HepG2 (cell line): ENCODE results near the gene SEC14L5. TPM values are rescaled to one million over a fixed set of nuclear protein-coding genes. Genes with fewer than 3 reads are reported as not detected.

ENCODE experiments used
- ATRX ChIP-seq: sonication (generic); formaldehyde crosslinking; IDR thresholded peaks from 2 replicates; pipeline ENCODE4 v1.4.0; 2020; ENCODE audit warnings: missing genetic modification reagents, borderline replicate concordance
- BRCA1 ChIP-seq: sonication (generic); formaldehyde crosslinking; IDR thresholded peaks from 2 replicates; pipeline ENCODE4 v1.4.0; 2020; ENCODE audit warnings: missing genetic modification reagents
- ETV5 ChIP-seq: IDR thresholded peaks from 2 replicates; pipeline ENCODE4 v1.6.1; 2018; ENCODE audit warnings: missing biosample characterization, missing genetic modification reagents, inconsistent platforms, borderline replicate concordance
- GATA4 ChIP-seq: sonication (generic); IDR thresholded peaks from 2 replicates; pipeline ENCODE4 v1.6.1; 2016; ENCODE audit warnings: antibody characterized with exemption, low read depth, borderline replicate concordance
- HMGA1 ChIP-seq: sonication (generic); formaldehyde crosslinking; conservative IDR thresholded peaks from 2 replicates; pipeline ENCODE4 v1.4.0; 2020; ENCODE audit warnings: missing genetic modification reagents
- NFIC ChIP-seq: IDR thresholded peaks from 2 replicates; pipeline ENCODE4 v1.6.1; 2012; ENCODE audit warnings: mild to moderate bottlenecking, low read length, inconsistent platforms
- RFX3 ChIP-seq: IDR thresholded peaks from 2 replicates; pipeline ENCODE4 v1.6.1; 2016; ENCODE audit warnings: missing biosample characterization, missing genetic modification reagents
- SIX4 ChIP-seq: sonication (generic); formaldehyde crosslinking; IDR thresholded peaks from 2 replicates; pipeline ENCODE4 v1.4.0; 2020; ENCODE audit warnings: missing genetic modification reagents
- SP4 ChIP-seq: sonication (generic); formaldehyde crosslinking; IDR thresholded peaks from 2 replicates; pipeline ENCODE4 v1.8.1; 2023; ENCODE audit warnings: mild to moderate bottlenecking, missing genetic modification reagents
- SYNCRIP ChIP-seq: fragments of 200-400 bp; formaldehyde crosslinking; IDR thresholded peaks from 2 replicates; pipeline ENCODE4 v1.6.1; 2018; ENCODE audit warnings: mild to moderate bottlenecking, low read depth, low read length; ENCODE audit not compliant: insufficient read depth
- TCF7L2 ChIP-seq: IDR thresholded peaks from 2 replicates; pipeline ENCODE4 v1.6.1; 2011; ENCODE audit warnings: mild to moderate bottlenecking, low read depth, low read length, moderate library complexity
- ZNF232 ChIP-seq: sonication (generic); formaldehyde crosslinking; IDR thresholded peaks from 2 replicates; pipeline ENCODE4 v1.4.0; 2020; ENCODE audit warnings: missing genetic modification reagents, borderline replicate concordance
- ZNF335 ChIP-seq: sonication (generic); formaldehyde crosslinking; IDR thresholded peaks from 2 replicates; pipeline ENCODE4 v1.4.0; 2020; ENCODE audit warnings: missing genetic modification reagents
- ZNF337 ChIP-seq: sonication (generic); formaldehyde crosslinking; IDR thresholded peaks from 2 replicates; pipeline ENCODE4 v1.5.1; 2020; ENCODE audit warnings: missing genetic modification reagents, low read depth, mild to moderate bottlenecking, borderline replicate concordance
- ZNF432 ChIP-seq: sonication (generic); formaldehyde crosslinking; IDR thresholded peaks from 2 replicates; pipeline ENCODE4 v1.5.0; 2020; ENCODE audit warnings: missing genetic modification reagents, mild to moderate bottlenecking, borderline replicate concordance
- ZNF644 ChIP-seq: IDR thresholded peaks from 2 replicates; pipeline ENCODE4 v1.6.1; 2016; ENCODE audit warnings: low read depth
- ZNF703 ChIP-seq: sonication (generic); formaldehyde crosslinking; IDR thresholded peaks from 2 replicates; pipeline ENCODE4 v1.5.1; 2020; ENCODE audit warnings: missing genetic modification reagents, mild to moderate bottlenecking, moderate library complexity, borderline replicate concordance
- ZNF792 ChIP-seq: IDR thresholded peaks from 2 replicates; pipeline ENCODE4 v1.6.1; 2016
- polyA plus RNA-seq, 8 experiments: library from polyadenylated mRNA; depleted of rRNA in 3 of 8; stranded (reverse) in 7 of 8; unstranded in 1 of 8; fragments of >200 nt; fragmentation: Illumina TruSeq in 4 of 8; extraction: Trizol in 4 of 8; gene quantifications; 2 replicates each; pipeline versions ENCODE4 v1.2.1 to v1.2.3, GENCODE V29; 2011 to 2016; ENCODE audit warnings: low read depth in 4 of 8, missing spikeins in 1 of 8, mixed read lengths in 1 of 8; ENCODE audit not compliant: insufficient read depth in 1 of 8
- total RNA-seq, 5 experiments: library from RNA; depleted of rRNA; stranded (reverse); fragments of >200 nt; fragmentation: Illumina TruSeq; extraction: Trizol; gene quantifications; 2 replicates each; pipeline ENCODE4 v1.2.3, GENCODE V29; 2016; ENCODE audit warnings: low read depth in 1 of 5
- TF ChIP-seq, protein P1 (sequence below): sonication (generic); formaldehyde crosslinking; IDR thresholded peaks from 2 replicates; pipeline ENCODE4 v1.4.0; 2020; ENCODE audit warnings: low read depth, mild to moderate bottlenecking, missing genetic modification reagents
- TF ChIP-seq, protein P2 (sequence below): sonication (generic); formaldehyde crosslinking; IDR thresholded peaks from 2 replicates; pipeline ENCODE4 v1.4.0; 2020; ENCODE audit warnings: missing genetic modification reagents
- TF ChIP-seq, protein P3 (sequence below): sonication (generic); formaldehyde crosslinking; IDR thresholded peaks from 2 replicates; pipeline ENCODE4 v1.5.0; 2020; ENCODE audit warnings: missing genetic modification reagents
- TF ChIP-seq, protein P4 (sequence below): sonication (generic); formaldehyde crosslinking; IDR thresholded peaks from 2 replicates; pipeline ENCODE4 v1.8.1; 2022; ENCODE audit warnings: mild to moderate bottlenecking, missing genetic modification reagents

The SEC14L5 gene
- total and polyA plus RNA-seq, 2 of the 13 experiments (the other 11 are each of a cell fraction or from before 2014, with no cell fraction given), result 0.40 to 0.42 TPM

DNA sequence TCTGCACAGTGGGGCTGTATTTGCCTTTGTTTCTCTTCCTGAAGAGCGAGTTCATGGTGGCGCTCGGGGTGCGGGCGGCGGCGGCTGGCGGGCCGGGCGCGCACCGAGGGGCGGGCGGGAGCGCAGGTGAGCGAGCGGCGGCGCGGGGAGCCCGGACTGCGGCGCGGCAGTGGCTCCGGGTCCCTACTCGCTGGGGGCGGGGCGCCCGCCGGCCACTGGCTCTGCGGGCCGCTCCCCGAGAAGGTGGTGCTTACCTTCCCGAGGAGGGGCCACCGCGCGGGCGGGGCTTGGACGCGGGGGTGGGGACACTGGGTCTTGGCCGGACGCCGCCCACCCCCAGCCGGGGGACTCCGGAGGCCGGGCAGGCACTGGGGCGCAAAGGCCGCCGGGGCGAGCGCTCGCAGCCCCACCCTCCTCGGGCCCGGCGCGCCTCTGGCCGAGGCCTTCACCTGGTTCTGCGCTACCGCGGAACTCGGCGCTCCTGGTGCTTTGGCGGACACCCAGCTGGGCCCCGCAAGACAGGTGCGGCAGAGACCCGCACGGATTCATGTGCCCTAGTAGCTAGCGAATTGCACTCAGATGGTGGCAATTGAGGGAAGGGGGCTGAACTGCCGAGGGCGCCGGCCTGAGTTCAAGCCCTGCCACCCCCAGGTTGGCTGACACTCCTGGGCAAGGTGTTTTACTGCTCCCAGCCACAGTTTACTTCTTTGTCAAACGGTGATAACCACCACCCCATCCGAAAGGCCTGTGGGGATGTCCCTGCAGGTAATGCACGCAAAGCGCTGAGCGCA is 20.9 kb upstream of the SEC14L5 start, which contains the start of gene PPL (continued):
- no peak for TF ChIP-seq ATRX (CRISPR knock-in tag)
- TF ChIP-seq GATA4, result 0 out of 2 replicates have a peak, but pooled peaks have one; percentile 8
- peak; percentile 92 for TF ChIP-seq SP4 (CRISPR knock-in tag)
- no peak for TF ChIP-seq SYNCRIP
- TF ChIP-seq, protein P1, sequence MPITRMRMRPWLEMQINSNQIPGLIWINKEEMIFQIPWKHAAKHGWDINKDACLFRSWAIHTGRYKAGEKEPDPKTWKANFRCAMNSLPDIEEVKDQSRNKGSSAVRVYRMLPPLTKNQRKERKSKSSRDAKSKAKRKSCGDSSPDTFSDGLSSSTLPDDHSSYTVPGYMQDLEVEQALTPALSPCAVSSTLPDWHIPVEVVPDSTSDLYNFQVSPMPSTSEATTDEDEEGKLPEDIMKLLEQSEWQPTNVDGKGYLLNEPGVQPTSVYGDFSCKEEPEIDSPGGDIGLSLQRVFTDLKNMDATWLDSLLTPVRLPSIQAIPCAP (CRISPR knock-in tag), result no peak
- peak; percentile 47; the same call in 1 of the 2 replicates for TF ChIP-seq ETV5 (CRISPR knock-in tag)
- TF ChIP-seq, protein P2, sequence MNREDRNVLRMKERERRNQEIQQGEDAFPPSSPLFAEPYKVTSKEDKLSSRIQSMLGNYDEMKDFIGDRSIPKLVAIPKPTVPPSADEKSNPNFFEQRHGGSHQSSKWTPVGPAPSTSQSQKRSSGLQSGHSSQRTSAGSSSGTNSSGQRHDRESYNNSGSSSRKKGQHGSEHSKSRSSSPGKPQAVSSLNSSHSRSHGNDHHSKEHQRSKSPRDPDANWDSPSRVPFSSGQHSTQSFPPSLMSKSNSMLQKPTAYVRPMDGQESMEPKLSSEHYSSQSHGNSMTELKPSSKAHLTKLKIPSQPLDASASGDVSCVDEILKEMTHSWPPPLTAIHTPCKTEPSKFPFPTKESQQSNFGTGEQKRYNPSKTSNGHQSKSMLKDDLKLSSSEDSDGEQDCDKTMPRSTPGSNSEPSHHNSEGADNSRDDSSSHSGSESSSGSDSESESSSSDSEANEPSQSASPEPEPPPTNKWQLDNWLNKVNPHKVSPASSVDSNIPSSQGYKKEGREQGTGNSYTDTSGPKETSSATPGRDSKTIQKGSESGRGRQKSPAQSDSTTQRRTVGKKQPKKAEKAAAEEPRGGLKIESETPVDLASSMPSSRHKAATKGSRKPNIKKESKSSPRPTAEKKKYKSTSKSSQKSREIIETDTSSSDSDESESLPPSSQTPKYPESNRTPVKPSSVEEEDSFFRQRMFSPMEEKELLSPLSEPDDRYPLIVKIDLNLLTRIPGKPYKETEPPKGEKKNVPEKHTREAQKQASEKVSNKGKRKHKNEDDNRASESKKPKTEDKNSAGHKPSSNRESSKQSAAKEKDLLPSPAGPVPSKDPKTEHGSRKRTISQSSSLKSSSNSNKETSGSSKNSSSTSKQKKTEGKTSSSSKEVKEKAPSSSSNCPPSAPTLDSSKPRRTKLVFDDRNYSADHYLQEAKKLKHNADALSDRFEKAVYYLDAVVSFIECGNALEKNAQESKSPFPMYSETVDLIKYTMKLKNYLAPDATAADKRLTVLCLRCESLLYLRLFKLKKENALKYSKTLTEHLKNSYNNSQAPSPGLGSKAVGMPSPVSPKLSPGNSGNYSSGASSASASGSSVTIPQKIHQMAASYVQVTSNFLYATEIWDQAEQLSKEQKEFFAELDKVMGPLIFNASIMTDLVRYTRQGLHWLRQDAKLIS (CRISPR knock-in tag), result no peak
- TF ChIP-seq ZNF703 (CRISPR knock-in tag), result no peak
- TF ChIP-seq, protein P3, sequence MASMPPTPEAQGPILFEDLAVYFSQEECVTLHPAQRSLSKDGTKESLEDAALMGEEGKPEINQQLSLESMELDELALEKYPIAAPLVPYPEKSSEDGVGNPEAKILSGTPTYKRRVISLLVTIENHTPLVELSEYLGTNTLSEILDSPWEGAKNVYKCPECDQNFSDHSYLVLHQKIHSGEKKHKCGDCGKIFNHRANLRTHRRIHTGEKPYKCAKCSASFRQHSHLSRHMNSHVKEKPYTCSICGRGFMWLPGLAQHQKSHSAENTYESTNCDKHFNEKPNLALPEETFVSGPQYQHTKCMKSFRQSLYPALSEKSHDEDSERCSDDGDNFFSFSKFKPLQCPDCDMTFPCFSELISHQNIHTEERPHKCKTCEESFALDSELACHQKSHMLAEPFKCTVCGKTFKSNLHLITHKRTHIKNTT (CRISPR knock-in tag), result no peak
- TF ChIP-seq RFX3 (CRISPR knock-in tag), result no peak
- no peak for TF ChIP-seq ZNF232
- TF ChIP-seq BRCA1 (CRISPR knock-in tag), result 0 out of 2 replicates have a peak, but pooled peaks have one; percentile 66
- TF ChIP-seq, protein P4, sequence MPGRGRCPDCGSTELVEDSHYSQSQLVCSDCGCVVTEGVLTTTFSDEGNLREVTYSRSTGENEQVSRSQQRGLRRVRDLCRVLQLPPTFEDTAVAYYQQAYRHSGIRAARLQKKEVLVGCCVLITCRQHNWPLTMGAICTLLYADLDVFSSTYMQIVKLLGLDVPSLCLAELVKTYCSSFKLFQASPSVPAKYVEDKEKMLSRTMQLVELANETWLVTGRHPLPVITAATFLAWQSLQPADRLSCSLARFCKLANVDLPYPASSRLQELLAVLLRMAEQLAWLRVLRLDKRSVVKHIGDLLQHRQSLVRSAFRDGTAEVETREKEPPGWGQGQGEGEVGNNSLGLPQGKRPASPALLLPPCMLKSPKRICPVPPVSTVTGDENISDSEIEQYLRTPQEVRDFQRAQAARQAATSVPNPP (CRISPR knock-in tag), result no peak
- TF ChIP-seq SIX4, result no peak
- no peak; the same call in 1 of the 2 replicates for TF ChIP-seq ZNF335
- TF ChIP-seq NFIC, result no peak
- TF ChIP-seq HMGA1, result no peak
- no peak for TF ChIP-seq TCF7L2
- 0 out of 2 replicates have a peak, but pooled peaks have one; percentile 8 for TF ChIP-seq ZNF644
- no peak for TF ChIP-seq ZNF432 (CRISPR knock-in tag)
- TF ChIP-seq ZNF337 (CRISPR knock-in tag), result no peak
- TF ChIP-seq ZNF792 (CRISPR knock-in tag), result no peak; the same call in 1 of the 2 replicates
